Neural progenitor cell (in vitro differentiated cells): Measurements from ENCODE around the gene NFATC2.

Source experiments
- EZH2 ChIP-seq: fragments of 200-600 bp; sonication (generic); IDR thresholded peaks from 2 replicates; pipeline ENCODE4 v1.6.1; 2017; ENCODE audit warnings: antibody characterized with exemption, mild to moderate bottlenecking, moderate library complexity
- EZH2phosphoT487 ChIP-seq: fragments of 200-600 bp; sonication (generic); IDR thresholded peaks from 2 replicates; pipeline ENCODE4 v1.6.1; 2017; ENCODE audit warnings: antibody characterized with exemption
- TF ChIP-seq, protein P1 (sequence below): fragments of 200-600 bp; sonication (generic); IDR thresholded peaks from 2 replicates; pipeline ENCODE4 v1.5.1; 2017; ENCODE audit warnings: antibody characterized with exemption, mild to moderate bottlenecking

DNA sequence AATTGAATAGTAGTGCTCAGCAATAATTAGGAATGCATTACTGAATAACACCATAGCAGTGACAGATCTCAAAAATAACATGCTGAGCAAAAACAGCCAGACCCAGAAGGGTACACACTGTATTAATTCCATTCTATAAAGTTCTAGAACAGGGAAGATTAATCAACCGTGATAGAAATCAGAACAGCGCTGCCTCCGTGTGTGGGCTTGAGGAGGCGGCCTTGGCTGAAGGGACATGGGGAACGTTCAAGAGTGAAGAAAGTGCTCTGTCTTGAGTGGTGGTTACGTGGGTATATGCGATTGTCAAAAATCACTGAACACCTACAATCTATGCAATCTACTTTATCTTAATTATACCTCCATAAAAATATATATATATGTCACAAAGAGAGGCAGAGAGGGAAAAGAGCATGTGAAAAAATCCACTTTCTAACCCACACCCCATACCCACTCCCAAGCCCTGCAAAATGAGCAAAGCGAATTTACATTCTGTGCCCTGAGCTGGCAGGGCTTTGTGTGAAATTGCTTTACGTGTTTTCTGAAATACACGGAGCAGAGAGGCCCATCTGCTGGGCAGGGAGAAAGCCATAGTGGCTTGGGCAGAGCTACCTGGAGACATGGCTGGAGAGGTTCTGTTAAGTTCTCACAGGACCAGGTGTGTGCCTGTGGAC lies 74.4 kb downstream of the NFATC2 start:
- TF ChIP-seq EZH2phosphoT487 (no peak), EZH2 (no peak)
- TF ChIP-seq, protein P1, sequence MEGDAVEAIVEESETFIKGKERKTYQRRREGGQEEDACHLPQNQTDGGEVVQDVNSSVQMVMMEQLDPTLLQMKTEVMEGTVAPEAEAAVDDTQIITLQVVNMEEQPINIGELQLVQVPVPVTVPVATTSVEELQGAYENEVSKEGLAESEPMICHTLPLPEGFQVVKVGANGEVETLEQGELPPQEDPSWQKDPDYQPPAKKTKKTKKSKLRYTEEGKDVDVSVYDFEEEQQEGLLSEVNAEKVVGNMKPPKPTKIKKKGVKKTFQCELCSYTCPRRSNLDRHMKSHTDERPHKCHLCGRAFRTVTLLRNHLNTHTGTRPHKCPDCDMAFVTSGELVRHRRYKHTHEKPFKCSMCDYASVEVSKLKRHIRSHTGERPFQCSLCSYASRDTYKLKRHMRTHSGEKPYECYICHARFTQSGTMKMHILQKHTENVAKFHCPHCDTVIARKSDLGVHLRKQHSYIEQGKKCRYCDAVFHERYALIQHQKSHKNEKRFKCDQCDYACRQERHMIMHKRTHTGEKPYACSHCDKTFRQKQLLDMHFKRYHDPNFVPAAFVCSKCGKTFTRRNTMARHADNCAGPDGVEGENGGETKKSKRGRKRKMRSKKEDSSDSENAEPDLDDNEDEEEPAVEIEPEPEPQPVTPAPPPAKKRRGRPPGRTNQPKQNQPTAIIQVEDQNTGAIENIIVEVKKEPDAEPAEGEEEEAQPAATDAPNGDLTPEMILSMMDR, result no peak
